ENCODE data around the gene FOXD2. TPM values are rescaled to one million over a fixed set of nuclear protein-coding genes. Genes with fewer than 3 reads are reported as not detected.

Gene FOXD2
- polyA plus RNA-seq, 3 donors = 0.03 to 0.11 TPM; not detected in 1

DNA sequence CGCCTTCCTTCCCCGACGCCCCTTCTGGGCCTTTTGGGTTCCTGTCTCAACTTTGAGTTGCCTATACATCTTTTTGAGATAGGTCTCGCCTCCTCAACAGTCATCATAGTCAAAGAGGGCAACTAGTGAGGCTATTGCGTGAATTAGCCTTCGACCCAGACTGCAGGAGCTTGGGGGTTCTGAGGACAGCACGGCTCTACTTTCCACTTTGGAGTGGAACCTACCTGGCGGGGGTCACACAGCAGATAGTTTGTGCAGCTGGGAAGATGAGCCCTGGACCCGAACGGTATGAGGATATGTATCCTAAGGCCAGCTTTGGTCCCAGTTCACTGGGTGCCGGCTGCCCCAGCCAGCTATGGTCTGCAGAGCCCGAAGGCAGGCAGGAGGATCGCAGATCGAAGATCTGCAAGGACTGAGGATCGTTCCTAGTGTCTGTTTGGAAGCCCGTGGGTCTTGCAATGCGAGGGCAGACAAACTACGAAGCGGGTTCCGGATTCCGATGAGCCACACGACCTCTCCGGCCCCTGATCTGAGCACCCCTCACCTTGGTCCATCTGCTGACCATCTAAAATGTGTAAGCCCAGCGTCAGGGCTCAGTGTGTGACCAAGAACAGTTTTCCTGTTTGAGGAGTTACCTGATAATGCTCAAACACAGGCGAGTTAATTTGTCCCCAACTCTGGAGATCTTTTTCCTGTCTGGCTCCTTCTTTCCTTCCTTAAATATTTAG is 8.1 kb downstream of the FOXD2 start:
- intact Hi-C loops (cut with micrococcal nuclease) = loop anchor here in 1 of 2 donors (5.0 kb wide), 1 partner anchor 219 kb away; no protein-coding TSS in a partner anchor
- TF ChIP-seq, protein P1, sequence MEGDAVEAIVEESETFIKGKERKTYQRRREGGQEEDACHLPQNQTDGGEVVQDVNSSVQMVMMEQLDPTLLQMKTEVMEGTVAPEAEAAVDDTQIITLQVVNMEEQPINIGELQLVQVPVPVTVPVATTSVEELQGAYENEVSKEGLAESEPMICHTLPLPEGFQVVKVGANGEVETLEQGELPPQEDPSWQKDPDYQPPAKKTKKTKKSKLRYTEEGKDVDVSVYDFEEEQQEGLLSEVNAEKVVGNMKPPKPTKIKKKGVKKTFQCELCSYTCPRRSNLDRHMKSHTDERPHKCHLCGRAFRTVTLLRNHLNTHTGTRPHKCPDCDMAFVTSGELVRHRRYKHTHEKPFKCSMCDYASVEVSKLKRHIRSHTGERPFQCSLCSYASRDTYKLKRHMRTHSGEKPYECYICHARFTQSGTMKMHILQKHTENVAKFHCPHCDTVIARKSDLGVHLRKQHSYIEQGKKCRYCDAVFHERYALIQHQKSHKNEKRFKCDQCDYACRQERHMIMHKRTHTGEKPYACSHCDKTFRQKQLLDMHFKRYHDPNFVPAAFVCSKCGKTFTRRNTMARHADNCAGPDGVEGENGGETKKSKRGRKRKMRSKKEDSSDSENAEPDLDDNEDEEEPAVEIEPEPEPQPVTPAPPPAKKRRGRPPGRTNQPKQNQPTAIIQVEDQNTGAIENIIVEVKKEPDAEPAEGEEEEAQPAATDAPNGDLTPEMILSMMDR (IDR thresholded peaks at IDR 0.05) = no peak
- peaks cover 9 to 16% of the 10 kb centered on the region in 2 donors for H3K36me3 Mint-ChIP-seq
- Histone ChIP-seq H3K27ac (ENCODE audit: low read depth in 1 of 2, low read length in 2 of 2) (no peak overlapping the region), H3K36me3 (replicated peaks in 1 of 2; ENCODE audit: control insufficient read depth in 1 of 2, insufficient read depth in 2 of 2, low read length in 2 of 2) (no peaks in the 10 kb centered on the region), H3K27me3 (ENCODE audit: control insufficient read depth in 2 of 2, insufficient read depth in 2 of 2, low read length in 2 of 2) (peaks cover 89 to 100% of the 10 kb centered on the region in 2 donors), H3K4me3 (replicated peaks in 1 of 3; ENCODE audit: low read depth in 2 of 3, low read length in 3 of 3) (no peak overlapping the region), H4K20me1 (ENCODE audit: insufficient read depth, low read length) (no peaks in the 10 kb centered on the region), H2AFZ (ENCODE audit: insufficient read depth, low read depth, low read length, poor library complexity, severe bottlenecking) (no peak overlapping the region), H3K79me2 (ENCODE audit: insufficient read depth, low read length) (no peaks in the 10 kb centered on the region), H3K4me2 (replicated peaks; ENCODE audit: extremely low read depth, low read length, poor library complexity, severe bottlenecking) (no peak overlapping the region), H3K9me3 (replicated peaks in 1 of 2; ENCODE audit: control insufficient read depth in 1 of 2, insufficient read depth in 1 of 2, low read length in 2 of 2) (peaks cover 0 to 66% of the 10 kb centered on the region in 2 donors), H3K4me1 (ENCODE audit: control insufficient read depth in 1 of 2, insufficient read depth in 2 of 2, low read length in 2 of 2) (peaks cover 13 to 17% of the 10 kb centered on the region in 2 donors), H3K9ac (ENCODE audit: insufficient read depth, low read length, poor library complexity, severe bottlenecking) (no peak overlapping the region)
- H3K9me3 Mint-ChIP-seq = peaks cover 0 to 36% (median 22%) of the 10 kb centered on the region in 7 donors
- no peak overlapping the region for H3K27ac Mint-ChIP-seq
- peaks cover 32% of the 10 kb centered on the region in 3 donors for H3K27me3 Mint-ChIP-seq (ENCODE audit: low read depth in 3 of 3)
- peaks cover 22% of the 10 kb centered on the region for H3K4me1 Mint-ChIP-seq
- no peak for DNase-seq
- H3K4me3 Mint-ChIP-seq = peak overlapping the region in 1 of 2 donors; percentile 70
- WGBS (ENCODE audit: insufficient coverage) = 9% methylated on average over 23 of the region's 25 CpGs

DNA sequence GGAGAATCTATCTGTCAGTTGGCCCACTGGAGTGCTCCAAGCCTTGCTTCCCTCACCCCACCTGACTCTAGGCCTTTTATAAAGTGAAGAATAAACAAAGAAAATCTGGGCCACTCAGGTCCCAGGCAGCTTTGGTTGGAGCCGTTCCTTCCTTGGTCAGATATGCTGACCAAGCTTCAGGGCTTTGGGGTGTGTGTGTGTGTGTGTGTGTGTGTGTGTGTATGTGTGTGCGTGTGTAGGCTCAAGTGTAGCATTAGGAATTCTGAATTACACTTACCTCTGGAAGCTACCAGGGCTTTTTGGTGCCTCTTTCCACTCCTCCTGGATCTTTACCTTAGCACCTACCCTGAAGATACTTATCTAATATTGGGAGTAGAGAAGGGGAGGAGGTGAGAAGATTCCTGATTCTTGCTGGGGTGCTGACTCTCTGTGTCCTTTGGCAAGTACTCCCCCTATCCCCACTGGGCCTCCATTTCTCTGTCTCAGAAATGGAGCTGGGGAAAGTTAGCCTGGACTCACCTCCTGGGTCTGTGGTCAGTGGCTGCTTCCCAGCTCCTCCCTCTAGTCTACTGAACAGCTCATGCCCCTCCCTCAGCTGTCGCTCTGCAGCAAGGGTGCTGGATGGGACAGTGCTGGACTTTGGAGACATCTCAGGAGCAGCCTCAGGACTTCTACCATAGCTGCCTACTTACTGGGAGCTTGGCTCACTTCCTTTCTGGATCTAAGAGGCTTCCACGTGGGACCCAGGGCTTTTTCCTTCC is 10.8 kb downstream of the FOXD2 start:
- Mint-ChIP-seq H3K27me3 (ENCODE audit: low read depth in 3 of 3) (peaks cover 45 to 55% (median 53%) of the 10 kb centered on the region in 3 donors), H3K9me3 (peaks cover 0 to 28% (median 20%) of the 10 kb centered on the region in 7 donors), H3K36me3 (peaks cover 9 to 12% of the 10 kb centered on the region in 2 donors), H3K4me1 (peaks cover 17% of the 10 kb centered on the region), H3K27ac (peak overlapping the region in 1 of 7 donors; percentile 37), H3K4me3 (peak overlapping the region in 1 of 2 donors; percentile 61)
- H4K20me1 ChIP-seq (ENCODE audit: insufficient read depth, low read length) = no peaks in the 10 kb centered on the region
- no peaks in the 10 kb centered on the region for H3K79me2 ChIP-seq (ENCODE audit: insufficient read depth, low read length)
- no peak overlapping the region for H3K4me3 ChIP-seq (replicated peaks in 1 of 3; ENCODE audit: low read depth in 2 of 3, low read length in 3 of 3)
- TF ChIP-seq, protein P1 (IDR thresholded peaks at IDR 0.05) = no peak
- H2AFZ ChIP-seq (ENCODE audit: insufficient read depth, low read depth, low read length, poor library complexity, severe bottlenecking) = no peak overlapping the region
- peaks cover 13 to 17% of the 10 kb centered on the region in 2 donors for H3K4me1 ChIP-seq (ENCODE audit: control insufficient read depth in 1 of 2, insufficient read depth in 2 of 2, low read length in 2 of 2)
- H3K9ac ChIP-seq (ENCODE audit: insufficient read depth, low read length, poor library complexity, severe bottlenecking) = no peak overlapping the region
- no peaks in the 10 kb centered on the region for H3K36me3 ChIP-seq (replicated peaks in 1 of 2; ENCODE audit: control insufficient read depth in 1 of 2, insufficient read depth in 2 of 2, low read length in 2 of 2)
- H3K27ac ChIP-seq (ENCODE audit: low read depth in 1 of 2, low read length in 2 of 2) = no peak overlapping the region
- H3K9me3 ChIP-seq (replicated peaks in 1 of 2; ENCODE audit: control insufficient read depth in 1 of 2, insufficient read depth in 1 of 2, low read length in 2 of 2) = peaks cover 0 to 53% of the 10 kb centered on the region in 2 donors
- no peak overlapping the region for H3K4me2 ChIP-seq (replicated peaks; ENCODE audit: extremely low read depth, low read length, poor library complexity, severe bottlenecking)
- H3K27me3 ChIP-seq (ENCODE audit: control insufficient read depth in 2 of 2, insufficient read depth in 2 of 2, low read length in 2 of 2) = peaks cover 78 to 93% of the 10 kb centered on the region in 2 donors
- no peak for DNase-seq
- 7% methylated on average over 3 of the region's 4 CpGs for WGBS (ENCODE audit: insufficient coverage)
- intact Hi-C loops (cut with micrococcal nuclease) = loop anchor here in 1 of 2 donors (5.0 kb wide), 1 partner anchor 221 kb away; no protein-coding TSS in a partner anchor
